CD4-positive, alpha-beta T cell treated with Interleukin-15 for 1 hour (primary cell): Measurements from ENCODE around the gene HJURP.

Experiments
- DNase-seq: peaks from one replicate; pipeline ENCODE4 v3.0.0-alpha.2; 2020

The HJURP gene

GRCh38 chr2:233811732-233812131 is 42.6 kb downstream of the HJURP start:
- no peak for DNase-seq

GRCh38 chr2:233811087-233811486 is 43.2 kb downstream of the HJURP start:
- no peak for DNase-seq

- no peak for DNase-seq
These were observed 44.0 kb downstream of the HJURP start for GRCh38 chr2:233810385-233810784.

- no peak for DNase-seq
These were observed 46.1 kb downstream of the HJURP start for GRCh38 chr2:233807966-233808935.

- DNase-seq: no peak
These were observed 47.0 kb downstream of the HJURP start for GRCh38 chr2:233807215-233807865.

- no peak for DNase-seq
These were observed 50.3 kb downstream of the HJURP start for GRCh38 chr2:233803994-233804393.

- DNase-seq: no peak
These were observed 50.9 kb downstream of the HJURP start for GRCh38 chr2:233803292-233803911.

- no peak for DNase-seq
These were observed 52.1 kb downstream of the HJURP start for GRCh38 chr2:233802132-233802815.

- DNase-seq: no peak
These were observed 52.8 kb downstream of the HJURP start for GRCh38 chr2:233801357-233802131.

GRCh38 chr2:233800208-233800607 is 54.1 kb downstream of the HJURP start:
- DNase-seq: no peak

- no peak for DNase-seq
These were observed 54.6 kb downstream of the HJURP start for GRCh38 chr2:233799716-233800115.

GRCh38 chr2:233799087-233799665 is 55.2 kb downstream of the HJURP start:
- DNase-seq: no peak

- DNase-seq: no peak
These were observed 55.8 kb downstream of the HJURP start for GRCh38 chr2:233798335-233799086.

- DNase-seq: no peak
These were observed 58.1 kb downstream of the HJURP start for GRCh38 chr2:233796254-233796653.

- DNase-seq: no peak
These were observed 58.6 kb downstream of the HJURP start for GRCh38 chr2:233795735-233796171.

- no peak for DNase-seq
These were observed 60.1 kb downstream of the HJURP start for GRCh38 chr2:233794128-233794658.

GRCh38 chr2:233793465-233794127 is 60.7 kb downstream of the HJURP start:
- no peak for DNase-seq

GRCh38 chr2:233792720-233793119 is 61.6 kb downstream of the HJURP start:
- DNase-seq: no peak

- DNase-seq: no peak
These were observed 62.4 kb downstream of the HJURP start for GRCh38 chr2:233791883-233792329.
